Neuronal stem cell (in vitro differentiated cells): ENCODE measurements around the gene GAK.
"Not testable (repeated sequence)": the region's sequence is repeated elsewhere in the genome, so short reads cannot be mapped to it uniquely, and the experiment has no call there.

Source experiments
- DNase-seq: peaks from one replicate; pipeline ENCODE4 v3.0.0-alpha.2; 2013; ENCODE audit warnings: low spot score
- H2AFZ ChIP-seq: one replicate; pipeline ENCODE4 v1.6.1; 2013; ENCODE audit warnings: mild to moderate bottlenecking, low read length, inconsistent platforms
- H2AK5ac ChIP-seq: 2 replicates; pipeline ENCODE4 v1.6.1; 2013; ENCODE audit warnings: low read depth, mild to moderate bottlenecking, inconsistent platforms, low read length, moderate library complexity, mixed read lengths
- H2BK120ac ChIP-seq: 2 replicates; pipeline ENCODE4 v1.6.1; 2013; ENCODE audit warnings: low read depth, mild to moderate bottlenecking, inconsistent platforms, low read length, moderate library complexity, mixed read lengths
- H2BK12ac ChIP-seq: one replicate; pipeline ENCODE4 v1.6.1; 2013; ENCODE audit warnings: low read length, inconsistent platforms
- H2BK15ac ChIP-seq: 2 replicates; pipeline ENCODE4 v1.6.1; 2013; ENCODE audit warnings: mild to moderate bottlenecking, low read length, inconsistent platforms, mixed read lengths
- H2BK5ac ChIP-seq: one replicate; pipeline ENCODE4 v1.6.1; 2013; ENCODE audit warnings: inconsistent platforms, mild to moderate bottlenecking, low read length, moderate library complexity
- H3K14ac ChIP-seq: one replicate; pipeline ENCODE4 v1.6.1; 2013; ENCODE audit warnings: low read length, inconsistent platforms
- H3K18ac ChIP-seq: 2 replicates; pipeline ENCODE4 v1.6.1; 2013; ENCODE audit warnings: low read length, inconsistent platforms
- H3K23ac ChIP-seq: 2 replicates; pipeline ENCODE4 v1.6.1; 2013; ENCODE audit warnings: low read depth, mild to moderate bottlenecking, mixed read lengths, low read length, inconsistent platforms; ENCODE audit not compliant: poor library complexity
- H3K27ac ChIP-seq: replicated peaks from 3 replicates; pipeline ENCODE4 v1.5.1; 2013; ENCODE audit warnings: low read length, inconsistent platforms
- H3K27me3 ChIP-seq, 3 experiments: 2 replicates each; pipeline ENCODE4 v1.6.1; 2013; ENCODE audit warnings: low read length in 3 of 3, mild to moderate bottlenecking in 2 of 3, inconsistent platforms in 1 of 3, low read depth in 1 of 3, mixed read lengths in 1 of 3, moderate library complexity in 1 of 3; ENCODE audit not compliant: control insufficient read depth in 3 of 3, insufficient read depth in 3 of 3
- H3K36me3 ChIP-seq, 2 donors: replicated peaks in 1 of 2; 2 replicates each; pipeline ENCODE4 v1.6.1; 2013; ENCODE audit warnings: low read length in 2 of 2; ENCODE audit not compliant: control insufficient read depth in 2 of 2, insufficient read depth in 2 of 2
- H3K4ac ChIP-seq: 2 replicates; pipeline ENCODE4 v1.6.1; 2013; ENCODE audit warnings: inconsistent platforms, mild to moderate bottlenecking, low read length, moderate library complexity
- H3K4me1 ChIP-seq, 2 donors: 1 replicate in 1 of 2; 2 replicates in 1 of 2; pipeline ENCODE4 v1.6.1; 2013; ENCODE audit warnings: low read length in 2 of 2, low read depth in 1 of 2; ENCODE audit not compliant: control insufficient read depth in 2 of 2, insufficient read depth in 1 of 2
- H3K4me2 ChIP-seq: one replicate; pipeline ENCODE4 v1.6.1; 2013; ENCODE audit warnings: mild to moderate bottlenecking, low read length, inconsistent platforms; ENCODE audit not compliant: insufficient read depth, poor library complexity, severe bottlenecking
- H3K4me3 ChIP-seq, 2 donors: 2 replicates each; pipeline ENCODE4 v1.5.1; 2013; ENCODE audit warnings: low read length in 2 of 2, mild to moderate bottlenecking in 2 of 2, inconsistent platforms in 1 of 2, moderate library complexity in 1 of 2
- H3K79me1 ChIP-seq: one replicate; pipeline ENCODE4 v1.6.1; 2013; ENCODE audit warnings: low read depth, mild to moderate bottlenecking, inconsistent platforms, low read length, moderate library complexity
- H3K9ac ChIP-seq: one replicate; pipeline ENCODE4 v1.6.1; 2013; ENCODE audit warnings: mild to moderate bottlenecking, low read depth, low read length, inconsistent platforms; ENCODE audit not compliant: poor library complexity
- H3K9me3 ChIP-seq, 2 donors: replicated peaks in 1 of 2; 2 replicates each; pipeline versions ENCODE3 to v1.6.1; 2013; ENCODE audit warnings: low read length in 2 of 2, mild to moderate bottlenecking in 2 of 2, inconsistent platforms in 1 of 2, low read depth in 1 of 2, mixed read lengths in 1 of 2, moderate library complexity in 1 of 2; ENCODE audit not compliant: control insufficient read depth in 2 of 2, insufficient read depth in 1 of 2
- H4K8ac ChIP-seq: one replicate; pipeline ENCODE4 v1.6.1; 2013; ENCODE audit warnings: low read depth, mild to moderate bottlenecking, inconsistent platforms, low read length, moderate library complexity
- H4K91ac ChIP-seq: one replicate; pipeline ENCODE4 v1.6.1; 2013; ENCODE audit warnings: low read length, low read depth, mild to moderate bottlenecking, inconsistent platforms; ENCODE audit not compliant: poor library complexity
- WGBS, 2 donors: extraction: QIAGEN DNeasy Blood & Tissue Kit; methylation state at CpG; one replicate each; pipeline ENCODE4 v1.1.7; 2013; ENCODE audit warnings: missing lambda C conversion rate in 2 of 2, mixed read lengths in 1 of 2; ENCODE audit not compliant: insufficient read length in 2 of 2, insufficient replicate concordance in 1 of 2; ENCODE audit errors: extremely low coverage in 2 of 2; 5-methylcytosine and 5-hydroxymethylcytosine counted together

GAK gene

DNA sequence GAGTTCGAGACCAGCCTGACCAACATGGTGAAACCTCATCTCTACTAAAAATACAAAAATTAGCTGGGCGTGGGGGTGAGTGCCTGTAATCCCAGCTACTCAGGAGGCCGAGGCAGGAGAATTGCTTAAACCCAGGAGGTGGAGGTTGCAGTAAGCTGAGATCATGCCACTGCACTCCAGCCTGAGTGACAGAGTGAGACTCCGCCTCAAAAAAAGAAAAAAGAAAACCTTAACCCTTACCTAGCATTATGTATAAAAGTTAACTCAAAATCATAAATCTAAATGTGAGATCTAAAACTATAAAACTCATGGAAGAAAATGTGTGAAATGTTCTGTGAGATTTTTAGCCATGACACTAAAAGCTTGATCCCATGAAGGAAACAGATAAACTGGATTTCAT is 7.4 kb upstream of the GAK start:
- not testable (repeated sequence) for H3K4me3 ChIP-seq, H3K4ac ChIP-seq, H3K14ac ChIP-seq, H3K23ac ChIP-seq, H4K91ac ChIP-seq, H2BK15ac ChIP-seq, H3K27ac ChIP-seq, H3K79me1 ChIP-seq, H3K4me1 ChIP-seq, H3K18ac ChIP-seq, H4K8ac ChIP-seq, DNase-seq, H2BK12ac ChIP-seq, H3K36me3 ChIP-seq, H3K9me3 ChIP-seq, H2AFZ ChIP-seq, H3K27me3 ChIP-seq, H3K9ac ChIP-seq, H2BK120ac ChIP-seq, H3K4me2 ChIP-seq, H2AK5ac ChIP-seq, H2BK5ac ChIP-seq
- WGBS, 2 donors, result no CpG with 5 or more reads among the region's 4 CpGs

DNA sequence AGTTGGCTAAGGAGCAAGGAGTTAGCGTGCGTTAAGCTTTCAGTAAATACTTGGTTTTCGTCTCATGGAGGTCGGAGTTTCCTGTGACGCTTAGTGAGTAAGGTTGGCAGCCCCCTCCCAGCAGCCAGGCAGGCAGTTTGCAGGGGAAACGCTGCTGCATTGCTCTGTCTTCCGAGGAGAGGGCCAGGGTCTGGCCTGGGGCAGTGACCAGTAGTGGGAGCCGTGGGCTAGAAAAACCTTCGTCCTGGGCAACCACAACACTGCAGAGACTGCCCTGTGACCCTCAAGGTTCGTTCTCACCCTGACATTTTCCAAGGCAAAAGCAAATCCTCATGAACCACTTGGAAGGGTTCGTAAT is 576 bp upstream of the GAK start:
- no peak overlapping the region for H3K27ac ChIP-seq
- no peak overlapping the region for H2BK15ac ChIP-seq
- H3K14ac ChIP-seq, result no peak overlapping the region
- peak overlapping the region; percentile 78 for H3K9ac ChIP-seq
- peaks cover 0 to 2% of the 10 kb centered on the region in 2 donors for H3K9me3 ChIP-seq
- H2BK120ac ChIP-seq, result no peak overlapping the region
- H4K91ac ChIP-seq, result no peak overlapping the region
- H3K4ac ChIP-seq, result no peak overlapping the region
- peak overlapping the region; percentile 95 to 98 for H3K4me3 ChIP-seq
- no peaks in the 10 kb centered on the region for H3K36me3 ChIP-seq
- no peak overlapping the region for H3K23ac ChIP-seq
- H3K18ac ChIP-seq, result no peak overlapping the region
- WGBS, 2 donors, result no CpG with 5 or more reads among the region's 11 CpGs
- peak overlapping the region; percentile 84 for H3K4me2 ChIP-seq
- peaks cover 20% of the 10 kb centered on the region for H3K79me1 ChIP-seq
- peak; percentile 38 for DNase-seq
- H4K8ac ChIP-seq, result no peak overlapping the region
- no peak overlapping the region for H2BK5ac ChIP-seq
- H3K27me3 ChIP-seq, result no peaks in the 10 kb centered on the region
- H2AFZ ChIP-seq, result peak overlapping the region; percentile 98
- H3K4me1 ChIP-seq, result peaks cover 8 to 10% of the 10 kb centered on the region in 2 donors
- no peak overlapping the region for H2AK5ac ChIP-seq
- H2BK12ac ChIP-seq, result no peak overlapping the region

DNA sequence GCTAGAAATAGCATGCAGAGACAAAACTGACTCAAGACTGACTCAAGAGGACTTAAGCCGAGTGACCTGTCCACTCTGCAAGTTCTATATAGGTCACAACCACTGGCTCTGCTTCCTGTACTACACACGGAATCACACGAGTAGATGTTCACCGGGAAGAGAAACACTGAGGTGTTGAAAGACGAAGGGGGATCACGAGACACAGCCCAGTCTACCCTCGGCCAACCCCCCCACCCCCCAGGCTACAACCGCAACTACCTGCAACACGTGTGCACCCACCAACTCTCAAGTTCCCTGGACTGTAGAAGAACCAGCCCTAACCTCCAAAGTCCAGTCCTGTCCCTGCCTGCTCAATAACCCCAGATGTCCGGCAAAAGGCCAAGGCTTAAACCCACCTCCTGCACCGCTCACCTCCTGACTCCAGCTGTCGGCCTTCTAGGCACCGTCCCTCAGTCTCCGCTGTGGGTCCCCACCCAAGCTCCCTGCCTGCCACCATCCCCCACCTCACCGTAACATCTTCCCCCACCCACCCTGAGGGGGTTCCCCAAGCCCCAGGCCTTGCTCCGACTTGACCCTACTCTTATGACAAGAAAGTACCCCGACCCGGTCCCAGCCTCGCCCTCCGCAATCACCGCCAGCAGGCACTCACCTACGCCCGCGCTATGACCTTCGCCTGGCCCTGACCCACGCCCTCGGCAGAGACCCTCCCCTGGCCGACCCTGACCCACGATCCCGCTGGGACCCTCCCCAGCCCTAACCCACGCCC is 739 bp downstream of the GAK start:
- Histone ChIP-seq H2AK5ac (peak overlapping the region; percentile 99), H3K4me2 (peak overlapping the region; percentile 87), H2BK15ac (peak overlapping the region; percentile 98), H2BK12ac (peak overlapping the region; percentile 96), H3K14ac (peak overlapping the region; percentile 99), H2BK5ac (peak overlapping the region; percentile 72), H2AFZ (peak overlapping the region; percentile 98), H3K27me3 (no peaks in the 10 kb centered on the region), H3K79me1 (peaks cover 20% of the 10 kb centered on the region), H3K18ac (peak overlapping the region; percentile 98), H2BK120ac (peak overlapping the region; percentile 93), H3K4me3 (peak overlapping the region; percentile 95 to 98), H3K4me1 (peaks cover 8 to 10% of the 10 kb centered on the region in 2 donors), H3K36me3 (no peaks in the 10 kb centered on the region), H3K27ac (no peak overlapping the region), H4K8ac (no peak overlapping the region), H3K9me3 (peaks cover 0 to 2% of the 10 kb centered on the region in 2 donors), H4K91ac (no peak overlapping the region), H3K9ac (peak overlapping the region; percentile 98), H3K23ac (peak overlapping the region; percentile 99), H3K4ac (no peak overlapping the region)
- DNase-seq, result no peak
- no CpG with 5 or more reads among the region's 31 CpGs for WGBS, 2 donors

DNA sequence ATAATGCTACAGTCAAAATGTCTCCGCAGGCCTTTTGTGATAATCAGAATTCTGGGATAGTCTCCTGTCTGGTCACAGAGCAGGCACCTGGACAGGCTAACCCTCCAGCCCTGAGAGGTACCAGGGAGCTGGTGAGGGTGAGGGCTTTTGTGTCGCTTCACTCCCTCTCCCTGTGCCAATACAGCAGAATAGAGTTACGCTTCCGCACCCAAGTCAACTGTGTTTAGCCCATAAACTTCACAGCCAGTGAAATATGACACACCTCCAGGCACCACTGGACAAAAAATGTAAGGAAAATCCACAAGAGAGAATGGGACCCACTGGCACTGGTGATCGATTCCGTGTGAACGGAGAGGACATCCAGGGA is 1.3 kb downstream of the GAK start:
- no peak overlapping the region for H2BK120ac ChIP-seq
- no peak overlapping the region for H3K18ac ChIP-seq
- no peak overlapping the region for H2BK5ac ChIP-seq
- no CpG with 5 or more reads among the region's 7 CpGs for WGBS, 2 donors
- no peak overlapping the region for H2AK5ac ChIP-seq
- H2AFZ ChIP-seq, result no peak overlapping the region
- no peak overlapping the region for H2BK15ac ChIP-seq
- H3K9ac ChIP-seq, result no peak overlapping the region
- DNase-seq, result no peak
- peak overlapping the region; percentile 87 for H3K4me2 ChIP-seq
- H4K91ac ChIP-seq, result no peak overlapping the region
- H3K27me3 ChIP-seq, result no peaks in the 10 kb centered on the region
- H3K4me1 ChIP-seq, result peaks cover 8 to 10% of the 10 kb centered on the region in 2 donors
- no peak overlapping the region for H3K23ac ChIP-seq
- no peak overlapping the region for H3K27ac ChIP-seq
- peaks cover 21% of the 10 kb centered on the region for H3K79me1 ChIP-seq
- H4K8ac ChIP-seq, result no peak overlapping the region
- H3K14ac ChIP-seq, result no peak overlapping the region
- H3K4ac ChIP-seq, result no peak overlapping the region
- peak overlapping the region; percentile 95 to 98 for H3K4me3 ChIP-seq
- H3K36me3 ChIP-seq, result no peaks in the 10 kb centered on the region
- peak overlapping the region; percentile 51 for H2BK12ac ChIP-seq
- peaks cover 0 to 2% of the 10 kb centered on the region in 2 donors for H3K9me3 ChIP-seq
